Renal pelvis (tissue), 4 donors: ENCODE measurements around the gene ATP1B1. TPM values are rescaled to one million over a fixed set of nuclear protein-coding genes. Genes with fewer than 3 reads are reported as not detected.
"Not testable (repeated sequence)": the region's sequence is repeated elsewhere in the genome, so short reads cannot be mapped to it uniquely, and the experiment has no call there.

ENCODE experiments used
- DNase-seq: peaks from one replicate; pipeline ENCODE4 v3.0.0-alpha.2; 2013
- polyA plus RNA-seq, 3 donors: library from polyadenylated mRNA; unstranded; fragments of 120-200 nt; gene quantifications; one replicate each; pipeline ENCODE4 v1.2.1, GENCODE V29; 2013; ENCODE audit not compliant: insufficient read length in 3 of 3

Gene ATP1B1
- polyA plus RNA-seq, 3 donors: 387 to 471 (median 390) TPM

DNA sequence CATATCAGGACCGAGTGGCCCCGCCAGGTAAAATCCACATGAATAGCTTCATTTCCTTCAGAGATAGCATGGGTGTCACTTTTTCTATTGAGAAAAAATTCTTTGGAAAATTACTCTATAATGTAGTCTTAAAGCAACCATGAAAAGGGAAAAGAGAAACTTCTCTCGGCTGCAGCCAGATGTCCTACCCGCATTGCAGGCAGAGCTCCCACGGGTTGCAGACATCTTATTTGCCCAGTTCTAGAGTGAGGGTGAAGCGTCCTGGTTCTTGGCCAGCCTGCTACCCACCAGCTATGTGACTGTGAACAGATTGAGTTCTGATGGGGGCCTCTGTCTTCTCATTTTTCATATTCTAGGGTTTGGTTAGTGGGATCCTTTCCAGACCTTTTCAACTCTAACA, 5.0 kb downstream of the ATP1B1 start:
- no peak for DNase-seq

- no peak for DNase-seq
Observed at GRCh38 chr1:169112241-169112640, 5.8 kb downstream of the ATP1B1 start.

GRCh38 chr1:169113613-169114119, 7.2 kb downstream of the ATP1B1 start:
- no peak for DNase-seq

- no peak for DNase-seq
Observed at GRCh38 chr1:169115891-169116585, 9.5 kb downstream of the ATP1B1 start.

DNA sequence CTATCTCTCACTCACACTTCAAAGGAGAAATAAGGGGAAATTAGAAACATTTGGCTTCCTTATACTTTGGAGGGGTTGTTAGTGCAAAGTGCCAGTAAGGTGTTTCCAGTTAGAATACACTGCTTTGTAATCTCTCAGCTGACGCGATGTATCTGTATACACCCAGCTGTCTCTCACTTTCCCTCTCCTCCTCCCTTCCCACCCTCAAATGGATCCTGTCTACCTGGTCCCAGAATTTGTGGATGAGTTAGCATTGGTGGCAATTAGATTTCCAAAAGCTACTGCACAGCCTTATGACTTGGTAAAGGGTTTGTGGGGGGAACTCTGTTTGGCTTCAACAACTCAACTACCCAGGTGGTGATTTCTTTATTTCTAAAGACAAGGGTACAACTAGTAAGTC, 10.5 kb downstream of the ATP1B1 start:
- no peak for DNase-seq

DNA sequence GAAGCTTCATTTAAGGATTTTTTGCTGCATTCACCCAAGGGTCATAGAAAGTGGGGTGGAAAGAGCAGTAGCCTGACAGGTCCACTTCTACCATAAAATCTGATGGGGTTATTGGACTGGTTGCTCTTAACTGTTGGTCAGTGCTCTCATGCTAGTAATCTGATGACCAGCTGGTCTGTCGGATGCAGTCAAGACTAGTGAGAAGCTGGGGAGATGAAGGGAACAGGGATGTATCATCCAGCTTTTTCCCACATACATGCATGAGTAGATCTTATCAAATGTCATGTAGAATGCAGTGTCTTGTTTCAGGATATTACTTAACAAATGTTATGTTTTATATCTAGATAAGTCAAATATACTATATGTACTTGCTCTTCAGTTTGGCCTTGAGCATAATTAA, 11.1 kb downstream of the ATP1B1 start:
- no peak for DNase-seq

GRCh38 chr1:169118227-169118626, 11.7 kb downstream of the ATP1B1 start:
- no peak for DNase-seq

GRCh38 chr1:169119405-169119804, 12.9 kb downstream of the ATP1B1 start:
- no peak for DNase-seq

DNA sequence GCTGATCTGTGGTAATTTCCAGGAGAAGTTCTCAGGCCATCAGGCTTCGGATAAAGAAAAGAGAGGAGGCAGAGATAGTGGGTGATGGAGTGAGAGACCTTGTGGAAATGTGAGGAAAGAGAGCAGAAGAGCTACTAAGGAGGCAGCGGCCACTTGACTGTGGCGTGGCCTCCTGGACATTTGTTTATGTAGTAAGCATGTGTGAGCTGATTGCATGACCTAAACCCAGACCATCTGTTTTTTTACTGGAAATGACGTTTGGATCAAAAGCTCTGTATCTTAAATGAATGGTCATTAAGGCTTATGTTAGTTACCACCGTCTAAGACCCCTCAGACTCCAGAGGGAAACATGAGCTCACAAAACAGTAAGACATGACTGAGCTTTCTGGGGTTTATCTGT, 13.6 kb downstream of the ATP1B1 start:
- no peak for DNase-seq

DNA sequence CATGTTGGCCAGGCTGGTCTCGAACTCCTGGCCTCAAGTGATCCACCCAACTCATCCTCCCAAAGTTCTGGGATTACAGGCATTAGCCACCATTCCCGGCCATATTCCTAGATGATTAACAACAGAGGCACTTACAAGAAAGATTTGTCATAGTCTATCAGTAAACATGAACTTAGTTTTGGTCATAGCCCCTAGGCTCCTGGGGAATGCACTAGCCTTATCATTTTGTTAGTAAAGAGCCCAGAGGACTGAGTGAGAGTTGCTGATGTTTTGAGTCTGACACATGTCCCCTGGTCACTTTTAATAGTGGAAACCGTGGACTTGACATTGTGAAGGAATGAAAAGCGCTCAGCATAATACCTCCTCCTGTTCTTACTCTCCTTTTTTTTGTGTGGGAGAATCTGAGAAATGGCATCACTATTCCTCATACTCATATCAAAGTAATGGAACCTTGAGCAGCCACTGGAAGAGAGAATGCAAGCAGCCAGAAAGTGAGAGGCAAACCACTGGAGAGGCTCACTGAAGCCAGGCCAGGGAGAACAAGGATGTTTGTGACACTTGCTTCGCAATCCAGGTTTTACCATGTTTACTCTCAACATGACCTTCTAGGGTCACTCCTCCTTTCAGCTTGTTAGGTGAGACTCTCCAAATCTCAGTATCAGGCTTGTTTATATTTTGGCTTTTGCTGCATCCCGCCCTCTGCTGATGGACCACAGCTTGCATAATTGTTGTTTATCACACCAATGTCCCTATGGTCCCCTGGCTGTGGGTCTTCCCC, 14.8 kb downstream of the ATP1B1 start:
- no peak for DNase-seq

GRCh38 chr1:169122976-169123375, 16.5 kb downstream of the ATP1B1 start:
- no peak for DNase-seq

- peak; percentile 61 for DNase-seq
Observed at GRCh38 chr1:169124459-169124858, 18.0 kb downstream of the ATP1B1 start.

- not testable (repeated sequence) for DNase-seq
Observed at GRCh38 chr1:169125597-169125996, 19.1 kb downstream of the ATP1B1 start.

DNA sequence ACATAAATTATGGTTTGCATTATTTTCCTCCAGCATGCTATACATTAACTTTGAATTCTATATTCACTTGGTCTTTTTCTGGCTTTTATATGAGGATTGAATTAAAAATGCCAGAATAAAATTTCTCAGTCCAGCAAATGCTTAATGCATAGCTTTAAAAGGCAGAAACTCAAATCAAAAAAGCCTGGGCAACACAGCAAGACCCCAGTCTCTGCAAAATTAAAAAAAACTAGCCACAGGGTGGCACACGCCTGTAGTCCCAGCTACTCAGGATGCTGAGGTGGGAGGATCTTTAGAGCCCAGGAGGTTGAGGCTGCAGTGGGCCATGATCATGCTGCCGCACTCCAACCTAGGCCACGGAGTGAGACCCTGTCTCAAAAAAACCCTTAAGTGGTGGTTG, 19.8 kb downstream of the ATP1B1 start:
- DNase-seq: no peak

DNA sequence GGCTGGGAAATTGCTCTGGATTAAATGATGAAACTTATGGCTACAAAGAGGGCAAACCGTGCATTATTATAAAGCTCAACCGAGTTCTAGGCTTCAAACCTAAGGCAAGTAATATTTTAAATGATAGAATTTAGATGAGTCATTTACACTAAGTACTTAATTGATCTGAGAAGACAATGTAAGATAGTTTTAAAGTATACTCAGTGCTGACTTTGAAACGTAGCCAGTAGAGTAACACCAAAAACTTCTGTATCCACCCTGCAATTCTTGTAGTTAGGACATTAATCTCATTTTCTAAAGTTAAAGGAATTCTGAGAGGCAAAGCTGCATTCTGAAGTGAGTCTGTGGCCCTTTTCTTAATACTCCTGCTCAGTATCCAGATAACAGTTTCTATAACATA, 20.8 kb downstream of the ATP1B1 start:
- no peak for DNase-seq

GRCh38 chr1:169128562-169128961, 22.1 kb downstream of the ATP1B1 start:
- no peak for DNase-seq

DNA sequence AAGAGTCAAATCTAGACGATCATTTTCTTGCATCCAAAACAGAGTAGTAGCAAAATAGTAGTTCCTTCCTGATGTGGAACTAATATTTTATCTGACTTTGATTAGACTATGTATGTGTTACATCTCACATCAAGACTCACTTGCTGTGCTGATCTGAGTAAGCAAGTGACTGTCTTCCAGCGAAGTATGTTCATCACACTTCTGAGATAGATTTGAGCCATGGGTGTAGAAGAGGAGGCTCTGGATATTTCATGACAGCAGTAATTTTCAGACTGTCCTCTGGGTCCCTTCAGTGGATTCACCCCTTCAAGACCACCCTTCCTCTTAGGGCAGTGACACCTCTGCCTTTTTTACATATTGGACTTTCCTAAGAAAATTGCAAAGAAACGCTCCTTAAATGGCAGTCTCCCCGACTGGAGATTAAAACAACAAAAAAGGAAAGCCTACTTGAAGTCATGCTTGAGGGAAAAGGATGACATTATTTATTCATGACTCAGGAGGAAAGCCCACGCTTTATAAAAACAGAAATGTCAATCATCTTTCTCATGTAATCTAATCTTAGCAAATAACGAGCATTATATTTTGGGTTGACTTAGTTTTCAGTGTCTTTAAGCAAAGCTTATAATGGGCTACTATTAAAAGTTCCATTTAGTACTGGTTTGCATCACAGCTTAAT, 22.8 kb downstream of the ATP1B1 start:
- no peak for DNase-seq

GRCh38 chr1:169130683-169131082, 24.2 kb downstream of the ATP1B1 start:
- DNase-seq: no peak

DNA sequence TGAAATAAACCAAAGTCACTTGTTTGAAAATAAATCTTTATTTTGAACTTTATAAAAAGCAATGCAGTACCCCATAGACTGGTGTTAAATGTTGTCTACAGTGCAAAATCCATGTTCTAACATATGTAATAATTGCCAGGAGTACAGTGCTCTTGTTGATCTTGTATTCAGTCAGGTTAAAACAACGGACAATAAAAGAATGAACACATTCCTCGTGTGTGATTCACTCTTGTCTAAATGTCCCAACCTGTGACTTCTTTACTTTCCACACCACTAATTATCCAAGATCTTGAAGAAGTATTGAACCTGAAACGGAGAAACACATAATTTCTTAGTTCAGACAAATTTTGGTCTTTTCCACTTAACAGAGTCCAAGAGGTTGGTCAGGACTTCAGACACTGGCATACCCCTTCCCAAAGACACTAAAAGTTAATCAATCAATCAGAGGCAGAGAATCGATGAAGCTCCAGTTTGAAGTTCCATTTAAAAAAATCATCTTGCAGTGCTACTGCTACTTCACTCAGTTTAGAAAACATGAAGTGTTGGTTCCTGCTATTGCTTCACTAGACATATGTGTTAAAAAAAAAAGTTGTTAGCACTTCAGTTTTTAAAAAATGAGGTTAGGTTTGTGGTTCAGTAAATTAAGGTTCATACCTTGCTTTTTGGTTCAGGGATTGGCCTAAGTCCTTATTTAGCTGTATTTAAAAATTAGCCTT, 26.2 kb downstream of the ATP1B1 start:
- no peak for DNase-seq

DNA sequence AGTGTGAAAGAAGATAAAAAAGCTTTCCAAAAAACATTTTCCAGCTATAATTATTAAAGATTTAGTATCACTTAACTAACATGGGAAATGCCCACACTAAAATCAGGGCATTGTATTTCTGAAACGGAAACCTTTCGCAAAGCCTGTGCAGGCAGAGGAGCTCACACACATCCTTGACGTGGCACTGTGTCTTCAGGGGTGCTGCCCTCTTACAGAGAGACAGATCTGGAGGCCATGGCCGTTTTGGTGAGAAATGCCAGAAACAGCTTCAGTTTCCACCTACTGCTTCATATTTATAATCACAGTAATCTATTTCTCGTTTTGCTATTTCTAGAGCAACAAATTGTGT, 26.7 kb downstream of the ATP1B1 start:
- DNase-seq: no peak

- no peak for DNase-seq
Observed at GRCh38 chr1:169133801-169134502, 27.5 kb downstream of the ATP1B1 start.

GRCh38 chr1:169137357-169137756, 30.9 kb downstream of the ATP1B1 start:
- no peak for DNase-seq
